ENCODE results near the gene RARB.

GRCh38 chr3:25396251-25396650 lies 31.8 kb upstream of the RARB start:
- TF ChIP-seq, protein P1, sequence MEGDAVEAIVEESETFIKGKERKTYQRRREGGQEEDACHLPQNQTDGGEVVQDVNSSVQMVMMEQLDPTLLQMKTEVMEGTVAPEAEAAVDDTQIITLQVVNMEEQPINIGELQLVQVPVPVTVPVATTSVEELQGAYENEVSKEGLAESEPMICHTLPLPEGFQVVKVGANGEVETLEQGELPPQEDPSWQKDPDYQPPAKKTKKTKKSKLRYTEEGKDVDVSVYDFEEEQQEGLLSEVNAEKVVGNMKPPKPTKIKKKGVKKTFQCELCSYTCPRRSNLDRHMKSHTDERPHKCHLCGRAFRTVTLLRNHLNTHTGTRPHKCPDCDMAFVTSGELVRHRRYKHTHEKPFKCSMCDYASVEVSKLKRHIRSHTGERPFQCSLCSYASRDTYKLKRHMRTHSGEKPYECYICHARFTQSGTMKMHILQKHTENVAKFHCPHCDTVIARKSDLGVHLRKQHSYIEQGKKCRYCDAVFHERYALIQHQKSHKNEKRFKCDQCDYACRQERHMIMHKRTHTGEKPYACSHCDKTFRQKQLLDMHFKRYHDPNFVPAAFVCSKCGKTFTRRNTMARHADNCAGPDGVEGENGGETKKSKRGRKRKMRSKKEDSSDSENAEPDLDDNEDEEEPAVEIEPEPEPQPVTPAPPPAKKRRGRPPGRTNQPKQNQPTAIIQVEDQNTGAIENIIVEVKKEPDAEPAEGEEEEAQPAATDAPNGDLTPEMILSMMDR (tag by site-specific recombination; IDR thresholded peaks at IDR 0.05), result no peak
- TF ChIP-seq ZNF37A (tag by site-specific recombination; IDR thresholded peaks at IDR 0.05) (no peak), ZNF391 (tag by site-specific recombination; IDR thresholded peaks at IDR 0.05; ENCODE audit: borderline replicate concordance, low read depth) (no peak), ZNF473 (tag by site-specific recombination; IDR thresholded peaks at IDR 0.05) (no peak), ZNF596 (tag by site-specific recombination; IDR thresholded peaks at IDR 0.05) (no peak), ZNF19 (tag by site-specific recombination; IDR thresholded peaks at IDR 0.05; ENCODE audit: low read depth) (no peak), ZNF624 (tag by site-specific recombination; IDR thresholded peaks at IDR 0.05) (no peak)
- TF ChIP-seq, protein P2, sequence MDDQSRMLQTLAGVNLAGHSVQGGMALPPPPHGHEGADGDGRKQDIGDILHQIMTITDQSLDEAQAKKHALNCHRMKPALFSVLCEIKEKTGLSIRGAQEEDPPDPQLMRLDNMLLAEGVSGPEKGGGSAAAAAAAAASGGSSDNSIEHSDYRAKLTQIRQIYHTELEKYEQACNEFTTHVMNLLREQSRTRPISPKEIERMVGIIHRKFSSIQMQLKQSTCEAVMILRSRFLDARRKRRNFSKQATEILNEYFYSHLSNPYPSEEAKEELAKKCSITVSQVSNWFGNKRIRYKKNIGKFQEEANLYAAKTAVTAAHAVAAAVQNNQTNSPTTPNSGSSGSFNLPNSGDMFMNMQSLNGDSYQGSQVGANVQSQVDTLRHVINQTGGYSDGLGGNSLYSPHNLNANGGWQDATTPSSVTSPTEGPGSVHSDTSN (CRISPR knock-in tag; IDR thresholded peaks at IDR 0.05), result no peak
